K562 (cell line): ENCODE data around the gene KSR2.

Experiments
- BRD4 ChIP-seq: fragments of 200-600 bp; sonication (generic); IDR thresholded peaks from 2 replicates; pipeline ENCODE4 v1.6.1; 2017; ENCODE audit warnings: inconsistent platforms
- DMBX1 ChIP-seq: fragments of 250-450 bp; sonication (Bioruptor Pico); IDR thresholded peaks from 2 replicates; pipeline ENCODE4 v1.8.0; 2022; ENCODE audit warnings: inconsistent platforms, mild to moderate bottlenecking, moderate library complexity, borderline replicate concordance
- ESRRB ChIP-seq: fragments of 250-450 bp; sonication (Bioruptor Pico); IDR thresholded peaks from 2 replicates; pipeline ENCODE4 v1.5.0; 2020; ENCODE audit warnings: mild to moderate bottlenecking, moderate library complexity, borderline replicate concordance
- HCFC1 ChIP-seq: IDR thresholded peaks from 2 replicates; pipeline ENCODE4 v1.6.1; 2012; ENCODE audit warnings: low read depth, low read length, improper control_type of control experiment
- MAFK ChIP-seq: IDR thresholded peaks from 2 replicates; pipeline ENCODE4 v1.6.1; 2011; ENCODE audit warnings: low read length, improper control_type of control experiment
- SMC3 ChIP-seq: conservative IDR thresholded peaks from 2 replicates; pipeline ENCODE4 v1.6.1; 2011; ENCODE audit warnings: low read depth, low read length, improper control_type of control experiment; ENCODE audit not compliant: insufficient read depth
- TEAD2 ChIP-seq: fragments of 450-650 bp; IDR thresholded peaks from 2 replicates; pipeline ENCODE4 v1.6.1; 2016; ENCODE audit warnings: missing genetic modification characterization, control low read depth, missing compliant biosample characterization
- ZFP36 ChIP-seq: fragments of 150-350 bp; IDR thresholded peaks from 2 replicates; pipeline ENCODE4 v1.6.1; 2018; ENCODE audit warnings: low read length, low read depth; ENCODE audit not compliant: partially characterized antibody
- ZKSCAN8 ChIP-seq: fragments of 200-800 bp; sonication (Bioruptor generic); IDR thresholded peaks from 2 replicates; pipeline ENCODE4 v1.6.1; 2016; ENCODE audit warnings: missing genetic modification characterization, missing compliant biosample characterization
- ZNF586 ChIP-seq: fragments of 450-650 bp; formaldehyde crosslinking; conservative IDR thresholded peaks from 2 replicates; pipeline ENCODE4 v1.4.0; 2020; ENCODE audit warnings: mild to moderate bottlenecking, moderate library complexity
- TF ChIP-seq, protein P1 (sequence below), 3 experiments: IDR thresholded peaks in 2 of 3; conservative IDR thresholded peaks in 1 of 3; 2 replicates each; pipeline ENCODE4 v1.5.1; 2011 to 2012; ENCODE audit warnings: low read length in 3 of 3, mild to moderate bottlenecking in 3 of 3, control low read depth in 2 of 3, improper control_type of control experiment in 1 of 3, inconsistent platforms in 1 of 3, low read depth in 1 of 3, mixed read lengths in 1 of 3, moderate library complexity in 1 of 3; ENCODE audit not compliant: insufficient read depth in 2 of 3
- TF ChIP-seq, protein P2 (sequence below): fragments of 450-650 bp; formaldehyde crosslinking; IDR thresholded peaks from 2 replicates; pipeline ENCODE4 v1.4.0; 2020; ENCODE audit warnings: mild to moderate bottlenecking, moderate library complexity

- TF ChIP-seq HCFC1 (no peak), ZFP36 (no peak), MAFK (no peak), DMBX1 (CRISPR knock-in tag) (no peak), SMC3 (no peak), TEAD2 (tag) (no peak), BRD4 (no peak), ESRRB (CRISPR knock-in tag) (no peak), ZNF586 (CRISPR knock-in tag) (no peak), ZKSCAN8 (CRISPR knock-in tag) (no peak)
- TF ChIP-seq, protein P1, sequence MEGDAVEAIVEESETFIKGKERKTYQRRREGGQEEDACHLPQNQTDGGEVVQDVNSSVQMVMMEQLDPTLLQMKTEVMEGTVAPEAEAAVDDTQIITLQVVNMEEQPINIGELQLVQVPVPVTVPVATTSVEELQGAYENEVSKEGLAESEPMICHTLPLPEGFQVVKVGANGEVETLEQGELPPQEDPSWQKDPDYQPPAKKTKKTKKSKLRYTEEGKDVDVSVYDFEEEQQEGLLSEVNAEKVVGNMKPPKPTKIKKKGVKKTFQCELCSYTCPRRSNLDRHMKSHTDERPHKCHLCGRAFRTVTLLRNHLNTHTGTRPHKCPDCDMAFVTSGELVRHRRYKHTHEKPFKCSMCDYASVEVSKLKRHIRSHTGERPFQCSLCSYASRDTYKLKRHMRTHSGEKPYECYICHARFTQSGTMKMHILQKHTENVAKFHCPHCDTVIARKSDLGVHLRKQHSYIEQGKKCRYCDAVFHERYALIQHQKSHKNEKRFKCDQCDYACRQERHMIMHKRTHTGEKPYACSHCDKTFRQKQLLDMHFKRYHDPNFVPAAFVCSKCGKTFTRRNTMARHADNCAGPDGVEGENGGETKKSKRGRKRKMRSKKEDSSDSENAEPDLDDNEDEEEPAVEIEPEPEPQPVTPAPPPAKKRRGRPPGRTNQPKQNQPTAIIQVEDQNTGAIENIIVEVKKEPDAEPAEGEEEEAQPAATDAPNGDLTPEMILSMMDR (IDR thresholded peaks at IDR 0.05 in 2 of 3, conservative IDR thresholded peaks at IDR 0.05 in 1 of 3; ENCODE audit: insufficient read depth in 2 of 3, low read depth in 1 of 3, low read length in 3 of 3), result no peak
- TF ChIP-seq, protein P2, sequence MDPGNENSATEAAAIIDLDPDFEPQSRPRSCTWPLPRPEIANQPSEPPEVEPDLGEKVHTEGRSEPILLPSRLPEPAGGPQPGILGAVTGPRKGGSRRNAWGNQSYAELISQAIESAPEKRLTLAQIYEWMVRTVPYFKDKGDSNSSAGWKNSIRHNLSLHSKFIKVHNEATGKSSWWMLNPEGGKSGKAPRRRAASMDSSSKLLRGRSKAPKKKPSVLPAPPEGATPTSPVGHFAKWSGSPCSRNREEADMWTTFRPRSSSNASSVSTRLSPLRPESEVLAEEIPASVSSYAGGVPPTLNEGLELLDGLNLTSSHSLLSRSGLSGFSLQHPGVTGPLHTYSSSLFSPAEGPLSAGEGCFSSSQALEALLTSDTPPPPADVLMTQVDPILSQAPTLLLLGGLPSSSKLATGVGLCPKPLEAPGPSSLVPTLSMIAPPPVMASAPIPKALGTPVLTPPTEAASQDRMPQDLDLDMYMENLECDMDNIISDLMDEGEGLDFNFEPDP, result no peak
Measured at GRCh38 chr12:117778656-117779055, 190.1 kb downstream of the KSR2 start.
